GM12878 (cell line): ENCODE results near the gene COX10. TPM values are rescaled to one million over a fixed set of nuclear protein-coding genes. Genes with fewer than 3 reads are reported as not detected.

Experiments
- ATAC-seq: fragments of 200-7000 bp; cut with Tn5 transposase; 3 replicates; pipeline ENCODE4 v1.9.1; 2020; ENCODE audit warnings: mild to moderate bottlenecking, moderate library complexity
- BruUV-seq: library from RNA; stranded (reverse); fragments of 400-500 nt; replicated peaks from 2 replicates; lab custom pipeline; 2021; lab: Mats Ljungman, UMichigan
- CTCF ChIA-PET: fragments of 300-600 bp; sonication (Branson Sonifier 250); formaldehyde crosslinking; extraction: SDS; loops from one replicate; lab custom pipeline; 2021; ENCODE audit warnings: inconsistent platforms; lab: Yijun Ruan, JAX
- POLR2A ChIA-PET: fragments of 350-600 bp; formaldehyde crosslinking; extraction: SDS; loops from one replicate; lab custom pipeline; 2021; ENCODE audit warnings: inconsistent platforms; lab: Charles Lee
- RAD21 ChIA-PET: fragments of 300-600 bp; sonication (Branson Sonifier 250); formaldehyde crosslinking; loops from one replicate; lab custom pipeline; 2023; ENCODE audit warnings: antibody characterized with exemption; ENCODE audit not compliant: unreplicated experiment; lab: Charles Lee
- SMC1A ChIA-PET: fragments of 300-600 bp; sonication (Branson Sonifier 250); formaldehyde crosslinking; loops from one replicate; lab custom pipeline; 2023; ENCODE audit not compliant: unreplicated experiment, uncharacterized antibody; lab: Charles Lee
- DNase-seq: peaks from one replicate; pipeline ENCODE4 v3.0.0-alpha.2; 2011; ENCODE audit warnings: low read depth, low spot score
- FAIRE-seq: peaks from 3 replicates; lab custom pipeline; 2011; peaks lifted over from hg19 to GRCh38; lab: Jason Lieb, UNC
- H2AFZ ChIP-seq: 2 replicates; pipeline ENCODE4 v1.6.0; 2011; ENCODE audit warnings: low read depth, low read length, control low read depth; ENCODE audit not compliant: control insufficient read depth
- H3K27ac ChIP-seq: 2 replicates; pipeline ENCODE4 v1.5.1; 2011; ENCODE audit warnings: control low read depth; ENCODE audit not compliant: control insufficient read depth, insufficient read depth
- H3K27me3 ChIP-seq, 2 experiments: replicated peaks in 1 of 2; 2 replicates each; pipeline versions ENCODE4 v1.6.0 to v1.6.1; 2011; ENCODE audit warnings: low read length in 1 of 2; ENCODE audit not compliant: control insufficient read depth in 2 of 2, insufficient read depth in 2 of 2
- H3K36me3 ChIP-seq, 2 experiments: 2 replicates each; pipeline ENCODE4 v1.5.1; 2011; ENCODE audit warnings: low read length in 1 of 2; ENCODE audit not compliant: control insufficient read depth in 2 of 2, insufficient read depth in 2 of 2
- H3K4me1 ChIP-seq: 2 replicates; pipeline ENCODE4 v1.6.1; 2011; ENCODE audit warnings: mild to moderate bottlenecking, low read length, moderate library complexity, mixed read lengths; ENCODE audit not compliant: control insufficient read depth, insufficient read depth
- H3K4me2 ChIP-seq: 2 replicates; pipeline ENCODE4 v1.6.0; 2011; ENCODE audit warnings: control low read depth; ENCODE audit not compliant: control insufficient read depth, insufficient read depth
- H3K4me3 ChIP-seq: fragments of 200-600 bp; sonication (generic); 2 replicates; pipeline ENCODE4 v1.5.1; 2016
- H3K79me2 ChIP-seq: 2 replicates; pipeline ENCODE4 v1.6.0; 2011; ENCODE audit warnings: low read length; ENCODE audit not compliant: control insufficient read depth, insufficient read depth
- H3K9ac ChIP-seq: 2 replicates; pipeline ENCODE4 v1.8.0; 2011; ENCODE audit warnings: low read length, control low read depth, mixed read lengths; ENCODE audit not compliant: control insufficient read depth, insufficient read depth
- H3K9me3 ChIP-seq: replicated peaks from 3 replicates; pipeline ENCODE4 v1.5.1; 2011; ENCODE audit warnings: mild to moderate bottlenecking, low read length; ENCODE audit not compliant: control insufficient read depth, insufficient read depth
- H4K20me1 ChIP-seq: 2 replicates; pipeline ENCODE4 v1.6.0; 2011; ENCODE audit not compliant: control insufficient read depth, insufficient read depth
- PBX3 ChIP-seq: IDR thresholded peaks from 2 replicates; pipeline ENCODE4 v1.6.1; 2011; ENCODE audit warnings: mild to moderate bottlenecking, low read depth, low read length, moderate library complexity; ENCODE audit not compliant: insufficient replicate concordance
- WGBS: methylation state at CpG from one replicate; pipeline ENCODE4 v1.1.6; 2016; ENCODE audit warnings: low lambda C conversion rate; ENCODE audit not compliant: insufficient replicate concordance, insufficient coverage; ENCODE audit errors: missing lambda C conversion rate; 5-methylcytosine and 5-hydroxymethylcytosine counted together
- in situ Hi-C: fragments of 300-500 bp; cut with MboI; formaldehyde crosslinking; loops from 9 replicates; pipeline ENCODE4 v1.14.3; 2018; ENCODE audit warnings: mixed read lengths
- intact Hi-C: fragments of 100-400 bp; cut with micrococcal nuclease; formaldehyde crosslinking; loops from one replicate; pipeline ENCODE4 v1.14.2; 2022; ENCODE audit not compliant: unreplicated experiment
- polyA plus RNA-seq, 11 experiments: library from polyadenylated mRNA; depleted of rRNA in 4 of 11; unstranded in 6 of 11; stranded (reverse) in 5 of 11; fragments of >200 nt; fragmentation: Nextera tagmentation in 4 of 11; fragmentation: Illumina TruSeq in 1 of 11; extraction: Ambion mirVana in 4 of 11; extraction: Trizol in 1 of 11; gene quantifications; 1 replicate in 1 of 11; 2 replicates in 10 of 11; pipeline versions ENCODE4 v1.2.1 to v1.2.3, GENCODE V29; 2011 to 2016; ENCODE audit warnings: inconsistent platforms in 2 of 11, missing spikeins in 2 of 11, low read depth in 1 of 11
- total RNA-seq, 4 experiments: library from RNA; depleted of rRNA in 3 of 4; stranded (reverse); fragments of >200 nt in 3 of 4; fragmentation: Illumina TruSeq in 1 of 4; extraction: Trizol in 1 of 4; gene quantifications; 2 replicates each; pipeline versions ENCODE4 v1.2.1 to v1.2.3, GENCODE V29; 2013 to 2021
- TF ChIP-seq, protein P1 (sequence below): fragments of 450-650 bp; IDR thresholded peaks from 2 replicates; pipeline ENCODE4 v1.6.1; 2017; ENCODE audit warnings: mild to moderate bottlenecking

The COX10 gene
- total and polyA plus RNA-seq, 10 of the 15 experiments (the other 5 are each of a cell fraction or from before 2014, with no cell fraction given) = 9.6 to 29.4 (median 21.3) TPM

DNA sequence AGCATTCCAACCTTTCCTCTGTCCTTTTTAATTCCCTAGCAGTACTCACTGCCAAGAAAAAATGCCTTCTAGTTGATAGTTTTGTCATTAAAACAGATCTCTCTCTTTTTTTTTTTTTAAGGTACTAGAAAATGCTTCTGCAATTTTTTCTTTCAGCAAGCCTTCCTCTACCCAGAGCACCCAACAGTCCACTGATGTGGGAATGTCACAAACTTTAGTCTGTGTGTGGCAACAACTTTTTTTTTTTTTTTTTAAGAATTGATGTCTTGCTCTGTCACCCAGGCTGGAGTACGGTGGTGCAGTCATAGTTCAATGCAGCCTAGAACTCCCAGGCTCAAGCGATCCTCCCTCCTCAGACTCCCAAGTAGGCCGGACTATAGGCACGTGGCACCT, 132.7 kb downstream of the COX10 start:
- no peaks in the 10 kb centered on the region for H3K79me2 ChIP-seq
- H3K4me1 ChIP-seq = no peaks in the 10 kb centered on the region
- H4K20me1 ChIP-seq = no peaks in the 10 kb centered on the region
- POLR2A ChIA-PET = no interaction called here
- no peak overlapping the region for H3K4me3 ChIP-seq
- H2AFZ ChIP-seq = no peak overlapping the region
- WGBS = 97% methylated on average over 4 of the region's 4 CpGs
- H3K27me3 ChIP-seq = no peaks in the 10 kb centered on the region
- no peak for TF ChIP-seq PBX3
- TF ChIP-seq, protein P1, sequence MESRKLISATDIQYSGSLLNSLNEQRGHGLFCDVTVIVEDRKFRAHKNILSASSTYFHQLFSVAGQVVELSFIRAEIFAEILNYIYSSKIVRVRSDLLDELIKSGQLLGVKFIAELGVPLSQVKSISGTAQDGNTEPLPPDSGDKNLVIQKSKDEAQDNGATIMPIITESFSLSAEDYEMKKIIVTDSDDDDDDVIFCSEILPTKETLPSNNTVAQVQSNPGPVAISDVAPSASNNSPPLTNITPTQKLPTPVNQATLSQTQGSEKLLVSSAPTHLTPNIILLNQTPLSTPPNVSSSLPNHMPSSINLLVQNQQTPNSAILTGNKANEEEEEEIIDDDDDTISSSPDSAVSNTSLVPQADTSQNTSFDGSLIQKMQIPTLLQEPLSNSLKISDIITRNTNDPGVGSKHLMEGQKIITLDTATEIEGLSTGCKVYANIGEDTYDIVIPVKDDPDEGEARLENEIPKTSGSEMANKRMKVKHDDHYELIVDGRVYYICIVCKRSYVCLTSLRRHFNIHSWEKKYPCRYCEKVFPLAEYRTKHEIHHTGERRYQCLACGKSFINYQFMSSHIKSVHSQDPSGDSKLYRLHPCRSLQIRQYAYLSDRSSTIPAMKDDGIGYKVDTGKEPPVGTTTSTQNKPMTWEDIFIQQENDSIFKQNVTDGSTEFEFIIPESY = no peak
- H3K4me2 ChIP-seq = no peak overlapping the region
- no peak for DNase-seq
- RAD21 ChIA-PET = no interaction called here
- peaks cover 0 to 2% of the 10 kb centered on the region in 2 experiments; a peak in 3 of 4 replicates for H3K36me3 ChIP-seq
- in situ Hi-C loops = no loop called here
- no peaks in the 10 kb centered on the region for H3K9me3 ChIP-seq
- SMC1A ChIA-PET = no interaction called here
- no peak for ATAC-seq
- CTCF ChIA-PET = no interaction called here
- intact Hi-C loops = no loop called here
- no TSS peak for BruUV-seq
- no peak for FAIRE-seq
- no peak overlapping the region for H3K27ac ChIP-seq
- no peak overlapping the region for H3K9ac ChIP-seq
